ENCODE data around the gene PEX19.

DNA sequence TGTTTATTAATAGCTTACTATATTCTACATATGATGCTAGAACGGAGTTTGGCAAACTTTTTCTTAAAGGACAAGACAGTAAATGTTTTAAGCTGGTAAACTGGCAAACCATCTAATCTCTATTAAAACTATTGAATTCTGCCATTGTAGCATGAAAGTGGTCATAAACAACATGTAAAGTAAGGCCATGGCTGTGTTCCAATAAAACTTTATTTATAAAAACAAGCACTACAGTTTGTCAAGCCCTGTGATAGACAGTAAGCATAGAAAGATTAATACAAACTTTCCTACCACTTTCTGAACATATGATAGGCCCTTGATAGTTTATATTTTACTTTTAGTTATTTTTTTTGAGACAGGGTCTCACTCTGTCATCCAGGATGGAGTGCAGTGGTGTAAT is 57.4 kb downstream of the PEX19 start:
- TF ChIP-seq CTCF (IDR thresholded peaks at IDR 0.05; ENCODE audit: low read depth, low read length) (no peak), EZH2phosphoT487 (IDR thresholded peaks at IDR 0.05; ENCODE audit: low read depth) (no peak)

Data from OCI-LY3 (cell line).